ENCODE results near the gene MFSD12.
"Not testable (repeated sequence)": the region's sequence is repeated elsewhere in the genome, so short reads cannot be mapped to it uniquely, and the experiment has no call there.

Gene MFSD12

DNA sequence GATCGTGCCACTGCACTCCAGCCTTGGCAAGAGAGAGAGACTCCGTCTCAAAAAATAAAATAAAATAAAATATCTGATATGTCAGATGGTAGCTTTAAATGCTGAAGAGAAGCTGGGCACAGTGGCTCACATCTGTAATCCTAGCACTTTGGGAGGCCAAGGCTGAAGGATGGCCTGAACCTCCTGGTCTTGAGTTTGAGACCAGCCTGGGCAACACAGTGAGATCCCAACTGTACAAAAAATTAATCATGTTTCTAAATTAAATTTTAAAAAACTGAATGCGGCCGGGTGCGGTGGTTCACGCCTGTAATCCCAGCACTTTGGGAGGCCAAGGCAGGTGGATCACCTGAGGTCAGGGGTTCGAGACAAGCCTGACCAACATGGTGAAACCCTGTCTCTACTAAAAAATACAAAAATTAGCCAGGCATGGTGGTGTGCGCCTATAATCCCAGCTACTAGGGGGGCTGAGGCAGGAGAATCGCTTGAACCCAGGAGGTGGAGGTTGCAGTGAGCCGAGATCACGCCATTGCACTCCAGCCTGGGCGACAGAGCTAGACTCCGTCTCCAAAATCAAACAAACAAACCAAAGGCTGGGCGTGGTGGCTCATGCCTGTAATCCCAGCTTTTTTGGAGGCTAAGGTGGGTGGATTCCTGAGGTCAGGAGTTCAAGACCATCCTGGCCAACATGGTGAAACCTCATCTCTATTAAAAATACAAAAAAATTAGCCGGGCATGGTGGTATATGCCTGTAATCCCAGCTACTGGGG lies 26.8 kb upstream of the MFSD12 start:
- not testable (repeated sequence) for DNase-seq (ENCODE audit: low read depth in 2 of 2)

DNA sequence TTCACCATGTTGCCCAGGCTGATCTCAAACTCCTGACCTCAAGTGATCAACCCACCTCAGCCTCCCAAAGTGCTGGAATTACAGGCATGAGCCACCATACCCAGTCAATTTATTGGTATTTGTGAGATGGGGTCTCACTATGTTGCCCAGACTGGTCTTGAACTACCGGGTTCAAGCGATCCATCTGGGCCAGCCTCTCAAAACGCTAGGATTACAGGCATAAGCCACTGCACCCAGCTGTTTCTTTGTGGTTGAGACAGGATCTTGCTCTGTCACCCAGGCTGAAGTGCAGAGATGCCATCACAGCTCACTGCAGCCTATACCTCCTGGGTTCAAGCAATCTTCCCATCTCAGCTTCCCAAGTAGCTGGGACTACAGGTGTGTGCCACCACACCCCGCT lies 24.4 kb upstream of the MFSD12 start:
- DNase-seq (ENCODE audit: low read depth in 2 of 2) = not testable (repeated sequence)

DNA sequence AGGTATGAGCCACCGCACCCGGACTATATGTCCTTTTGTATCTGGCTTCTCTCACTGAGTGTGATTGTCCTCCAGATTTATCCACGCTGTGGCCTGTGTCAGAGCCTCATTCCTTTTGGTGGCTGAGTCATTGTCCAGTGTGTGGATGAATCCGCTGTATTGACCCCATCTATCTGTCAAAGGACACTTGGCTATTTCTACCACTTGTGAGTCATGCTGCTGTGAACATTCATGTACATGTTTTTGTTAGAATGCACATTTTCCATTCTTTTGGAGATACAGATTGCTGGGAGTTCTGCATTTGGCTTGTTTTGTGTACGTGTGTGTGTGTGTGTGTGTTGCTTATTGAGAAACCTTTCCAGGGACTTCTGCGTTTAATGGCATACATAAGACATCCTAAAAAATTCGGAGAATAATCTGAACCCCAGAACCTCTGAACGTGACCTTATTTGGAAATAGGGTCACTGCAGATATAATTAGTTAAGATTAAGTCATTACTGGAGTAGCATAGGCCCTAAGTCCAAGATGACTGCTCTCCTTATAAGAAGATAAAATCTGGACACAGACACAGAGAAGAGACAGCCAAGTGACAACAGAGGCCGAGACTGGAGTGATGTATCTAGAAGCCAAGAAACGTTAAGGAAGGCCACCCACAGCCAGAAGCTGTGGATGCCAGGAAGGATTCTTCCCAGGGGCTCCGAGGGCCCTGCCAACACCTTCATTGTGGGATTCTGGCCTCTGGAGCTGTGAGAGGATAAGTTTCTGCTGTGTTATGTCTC lies 23.0 kb upstream of the MFSD12 start:
- no peak for DNase-seq (ENCODE audit: low read depth in 2 of 2)

DNA sequence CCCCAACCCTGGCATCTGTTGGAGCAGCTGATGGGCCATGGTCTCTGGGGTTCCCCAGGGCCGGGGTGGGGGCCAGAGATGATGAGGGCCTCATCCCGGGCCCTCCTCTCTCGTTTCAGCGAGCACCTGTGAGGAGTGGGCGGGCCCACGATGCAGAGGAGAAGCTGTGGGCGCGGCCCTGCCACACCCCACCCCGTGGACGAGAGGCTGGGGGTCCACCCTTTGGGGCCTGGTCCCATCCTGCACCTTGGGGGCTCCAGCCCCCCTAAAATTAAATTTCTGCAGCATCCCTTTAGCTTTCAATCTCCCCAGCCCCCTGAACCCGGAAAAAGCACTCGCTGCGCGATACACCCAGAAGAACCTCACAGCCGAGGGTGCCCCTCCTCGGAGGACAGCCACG lies 21.0 kb upstream of the MFSD12 start:
- DNase-seq (ENCODE audit: low read depth in 2 of 2) = no peak

DNA sequence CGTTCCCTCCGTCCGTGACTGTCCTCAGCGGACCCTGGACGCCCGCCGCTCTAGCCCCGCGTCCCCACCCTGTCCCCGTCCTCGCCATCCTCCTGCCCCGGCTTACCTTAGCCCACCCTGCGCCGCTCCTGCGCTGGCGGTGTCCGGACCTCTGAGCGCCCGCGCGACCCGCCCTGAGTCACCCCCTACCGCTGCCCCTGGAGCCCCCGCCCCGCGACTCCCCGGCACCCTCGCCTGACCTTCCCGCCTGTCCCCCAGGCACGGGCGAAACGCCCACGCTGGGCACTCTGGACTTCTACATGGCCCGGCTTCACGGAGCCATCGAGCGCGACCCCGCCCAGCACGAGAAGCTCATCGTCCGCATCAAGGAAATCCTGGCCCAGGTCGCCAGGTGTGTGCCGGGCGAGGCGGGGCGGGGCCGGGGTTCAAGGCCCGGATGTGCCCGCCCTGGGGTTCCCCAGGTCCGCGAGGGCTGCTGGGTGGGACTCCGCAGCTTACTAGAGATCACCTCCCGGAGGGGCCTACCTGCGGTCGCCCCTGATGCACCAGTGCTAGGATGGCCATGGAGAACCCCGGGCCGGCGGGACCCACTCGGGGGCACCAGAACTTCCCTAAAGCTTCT lies 20.4 kb upstream of the MFSD12 start:
- no peak for DNase-seq (ENCODE audit: low read depth in 2 of 2)

DNA sequence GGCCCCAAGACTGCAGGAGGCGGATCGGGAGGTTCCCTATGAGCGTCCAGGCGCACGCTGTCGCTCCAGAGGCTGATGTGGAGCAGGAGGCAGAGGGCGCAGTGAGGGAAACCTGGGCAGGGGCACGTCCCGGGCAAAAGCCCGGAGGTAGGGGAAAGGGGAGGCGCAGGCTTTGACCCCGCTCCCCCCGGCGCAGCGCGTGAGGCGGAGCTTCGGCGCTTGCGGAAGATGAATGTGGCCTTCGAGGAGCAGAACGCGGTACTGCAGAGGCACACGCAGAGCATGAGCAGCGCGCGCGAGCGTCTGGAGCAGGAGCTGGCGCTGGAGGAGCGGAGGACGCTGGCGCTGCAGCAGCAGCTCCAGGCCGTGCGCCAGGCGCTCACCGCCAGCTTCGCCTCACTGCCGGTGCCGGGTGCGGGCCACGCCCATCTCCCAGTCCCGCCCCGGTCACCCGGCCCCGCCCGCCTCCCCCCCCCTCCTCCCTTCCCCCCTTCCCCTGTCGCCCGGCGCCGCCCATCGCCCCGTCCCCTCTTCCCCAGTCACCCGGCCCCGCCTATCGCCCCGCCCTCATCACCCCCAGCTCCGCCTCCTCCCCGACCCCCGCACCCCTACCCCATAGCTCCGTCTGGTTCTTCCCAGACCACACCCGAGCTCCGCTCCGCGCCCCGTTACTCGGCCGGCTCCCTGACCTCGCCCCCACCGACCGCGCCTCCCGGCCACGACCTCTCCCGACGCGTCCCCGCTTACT lies 19.5 kb upstream of the MFSD12 start:
- no peak for DNase-seq (ENCODE audit: low read depth in 2 of 2)

DNA sequence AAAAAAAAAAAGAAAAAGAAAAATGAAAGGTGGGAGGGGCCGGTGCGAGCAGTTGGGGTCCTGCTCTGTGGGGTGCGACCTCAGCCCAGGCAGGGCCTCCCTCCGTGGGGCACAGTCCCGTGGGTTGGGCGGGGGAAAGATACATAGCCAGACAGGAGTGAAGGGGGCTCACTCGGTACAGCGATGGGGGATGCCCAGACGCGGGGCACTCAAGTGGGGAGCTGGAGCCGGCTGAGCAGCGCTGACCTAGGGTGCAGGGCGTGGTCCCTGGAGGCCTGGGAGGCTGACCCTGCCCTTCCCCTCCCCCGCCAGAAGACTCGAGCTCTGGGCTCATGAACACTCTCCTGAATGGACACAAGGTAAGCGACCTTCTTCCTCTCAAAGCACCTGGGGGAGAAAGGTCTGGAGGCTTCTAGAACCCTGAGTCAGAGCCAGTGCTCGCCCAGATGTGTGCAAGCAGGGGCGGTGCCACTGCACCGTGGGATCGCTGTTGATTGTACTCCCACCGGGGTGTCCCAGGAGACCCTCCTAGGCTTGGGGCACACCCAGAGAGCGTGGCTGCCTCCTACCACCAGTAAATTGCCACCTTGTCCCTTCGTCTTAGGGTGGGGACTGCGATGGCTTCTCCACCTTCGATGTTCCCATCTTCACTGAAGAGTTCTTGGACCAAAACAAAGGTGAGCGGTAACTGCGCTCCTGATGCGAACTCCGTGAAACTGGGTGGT lies 18.7 kb upstream of the MFSD12 start:
- DNase-seq (ENCODE audit: low read depth in 2 of 2) = no peak

DNA sequence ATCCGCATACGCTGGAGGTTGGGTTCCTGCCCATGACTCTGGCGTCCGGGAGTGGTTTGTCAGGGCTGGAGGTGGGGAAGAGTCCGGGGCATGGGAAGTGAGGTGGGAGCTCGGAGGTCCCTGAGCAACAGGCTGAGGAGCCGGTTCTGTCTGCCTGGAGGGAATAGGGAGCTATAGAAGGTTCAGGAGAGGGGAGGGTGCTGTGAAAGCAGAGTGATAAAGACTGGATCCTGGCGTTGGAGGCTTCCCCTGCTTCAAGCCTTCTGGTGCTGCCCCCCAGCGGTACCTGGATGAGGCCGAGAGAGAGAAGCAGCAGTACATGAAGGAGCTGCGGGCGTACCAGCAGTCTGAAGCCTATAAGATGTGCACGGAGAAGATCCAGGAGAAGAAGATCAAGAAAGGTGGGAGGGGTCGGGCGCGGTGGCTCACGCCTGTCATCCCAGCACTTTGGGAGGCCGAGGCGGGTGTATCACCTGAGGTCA lies 17.9 kb upstream of the MFSD12 start:
- no peak for DNase-seq (ENCODE audit: low read depth in 2 of 2)

DNA sequence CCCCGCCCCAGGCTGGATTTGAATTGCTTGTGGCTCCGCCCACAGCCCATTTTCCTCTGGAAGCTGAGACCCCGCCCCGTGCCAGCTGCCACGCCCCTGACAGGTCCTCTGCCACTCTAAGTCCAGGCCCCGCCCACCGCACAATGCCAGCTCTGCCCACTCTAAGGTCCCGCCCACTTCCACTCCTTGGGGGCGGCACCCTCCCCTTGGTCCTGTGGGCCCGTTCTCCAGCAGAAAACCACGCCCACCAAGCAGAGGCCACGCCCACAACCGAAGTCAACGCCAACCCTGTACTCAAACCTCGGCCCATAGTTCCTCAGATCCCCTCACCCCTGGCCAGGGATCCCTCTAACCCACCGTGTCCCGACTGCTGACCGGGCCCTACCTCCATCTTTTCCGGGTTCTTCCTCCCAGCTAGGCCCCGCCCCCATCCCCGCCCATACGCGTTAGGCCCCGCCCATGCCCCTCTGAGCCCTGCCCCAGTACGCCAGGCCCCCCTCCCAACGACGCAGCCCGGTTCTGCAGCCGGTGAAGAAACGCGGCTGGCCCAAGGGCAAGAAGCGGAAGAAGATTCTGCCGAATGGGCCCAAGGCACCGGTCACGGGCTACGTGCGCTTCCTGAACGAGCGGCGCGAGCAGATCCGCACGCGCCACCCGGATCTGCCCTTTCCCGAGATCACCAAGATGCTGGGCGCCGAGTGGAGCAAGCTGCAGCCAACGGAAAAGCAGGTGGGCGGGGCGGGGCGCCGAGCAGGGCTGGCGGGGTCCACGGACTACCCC lies 16.7 kb upstream of the MFSD12 start:
- DNase-seq (ENCODE audit: low read depth in 2 of 2) = peak; percentile 88 to 97

DNA sequence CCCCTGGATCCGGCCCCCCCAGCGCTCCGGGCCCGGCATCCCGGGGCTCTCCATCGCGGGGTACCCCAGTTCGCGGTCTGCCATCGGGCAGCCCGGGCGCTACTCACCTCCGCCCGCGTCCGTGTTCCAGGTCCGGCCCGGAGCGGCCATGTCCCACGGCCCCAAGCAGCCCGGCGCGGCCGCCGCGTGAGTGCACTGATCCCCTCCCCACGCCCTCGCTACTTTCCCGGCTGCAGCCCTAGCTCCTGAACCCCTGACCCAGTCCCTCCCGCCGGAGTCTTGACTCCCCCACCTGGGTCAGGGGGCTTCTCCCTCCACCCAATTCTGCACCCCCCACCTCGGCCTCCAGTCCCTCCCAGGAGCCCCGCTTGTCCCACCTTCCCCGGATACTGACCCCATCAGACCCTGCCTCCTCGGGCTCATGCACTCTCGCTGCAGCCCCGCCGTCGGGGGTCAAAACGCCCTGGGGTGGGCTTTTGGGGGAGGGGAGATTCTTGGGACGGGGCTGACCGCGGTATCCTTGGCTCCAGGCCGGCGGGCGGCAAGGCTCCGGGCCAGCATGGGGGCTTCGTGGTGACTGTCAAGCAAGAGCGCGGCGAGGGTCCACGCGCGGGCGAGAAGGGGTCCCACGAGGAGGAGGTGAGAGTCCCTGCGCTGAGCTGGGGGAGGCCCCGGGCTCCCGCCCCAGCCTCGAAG lies 15.9 kb upstream of the MFSD12 start:
- DNase-seq (ENCODE audit: low read depth in 2 of 2) = no peak

DNA sequence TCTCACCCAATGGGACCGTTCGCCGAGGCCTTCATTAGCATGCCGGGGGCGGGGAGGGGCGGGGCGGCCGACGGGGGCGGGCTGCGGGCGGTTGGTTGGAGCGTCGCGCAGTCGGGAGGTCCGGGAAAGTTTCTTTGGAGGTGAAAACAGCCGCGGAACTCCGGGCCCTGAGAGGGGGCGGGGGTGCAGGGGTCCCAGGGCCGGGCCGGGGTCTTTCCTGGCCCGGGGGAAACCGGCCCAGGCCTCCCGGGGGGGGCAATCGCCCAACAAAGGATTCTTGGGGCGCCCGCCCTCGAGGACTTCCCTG lies 15.4 kb upstream of the MFSD12 start, which contains the start of gene HMG20B:
HMG20B (plus strand) TSS at position 90 of the 307 bp plus-strand sequence. CDS start 366 bp downstream, outside the sequence.
- no peak for DNase-seq (ENCODE audit: low read depth in 2 of 2)

DNA sequence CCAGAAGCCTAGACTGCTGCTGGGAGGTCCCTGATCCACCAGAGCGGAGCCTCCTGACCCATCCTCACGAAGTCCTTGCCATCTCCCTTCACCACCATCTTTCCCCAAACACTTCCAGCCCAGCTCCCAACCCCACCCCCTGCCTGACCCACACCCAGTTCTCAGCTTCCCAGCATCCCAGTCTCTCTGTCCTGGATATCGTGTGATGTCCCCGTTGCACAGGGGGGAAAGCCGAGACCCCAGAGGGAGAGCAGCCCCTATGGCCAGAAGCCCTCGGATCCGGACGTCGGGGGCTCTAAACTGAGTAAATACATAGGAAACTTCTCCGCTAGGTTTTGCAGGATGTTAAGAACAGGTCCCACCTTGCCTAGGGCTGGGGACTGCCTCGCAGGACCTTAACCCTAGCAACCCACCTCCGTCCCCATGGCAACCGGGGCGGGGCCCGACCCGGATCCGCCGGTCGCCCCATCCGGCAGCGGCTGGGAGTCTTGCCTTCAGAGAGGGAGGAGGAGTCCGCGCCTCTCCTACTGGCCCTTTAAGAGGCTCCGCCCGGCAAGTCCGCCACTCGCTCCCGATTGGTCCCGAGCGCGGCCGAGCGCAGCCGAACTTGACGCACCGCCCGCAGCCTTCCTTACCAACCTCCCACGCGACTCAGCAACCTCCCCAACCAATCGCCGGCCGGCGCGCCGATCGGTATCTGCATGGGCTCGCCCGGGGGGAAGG lies 14.9 kb upstream of the MFSD12 start:
- DNase-seq (ENCODE audit: low read depth in 2 of 2) = peak; percentile 99

DNA sequence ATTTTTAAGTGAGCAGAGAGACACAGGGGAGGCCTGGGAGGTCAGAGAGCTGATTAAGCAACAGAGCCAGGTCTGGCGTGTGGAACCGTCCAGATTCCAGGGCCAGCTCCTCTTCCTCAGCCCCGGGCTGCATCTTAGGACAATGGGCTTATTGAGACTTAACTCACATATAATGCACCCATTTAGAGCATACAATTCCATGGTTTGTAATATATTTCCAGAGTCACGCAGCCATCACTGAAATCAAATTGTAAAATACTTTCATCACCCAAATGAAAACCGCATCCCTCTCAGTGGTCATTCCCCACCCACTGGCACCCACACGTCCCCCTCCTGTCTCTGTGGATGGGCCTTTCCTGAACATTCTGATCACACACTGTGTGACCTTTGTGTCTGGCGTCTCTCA lies 13.2 kb upstream of the MFSD12 start:
- DNase-seq (ENCODE audit: low read depth in 2 of 2) = no peak

DNA sequence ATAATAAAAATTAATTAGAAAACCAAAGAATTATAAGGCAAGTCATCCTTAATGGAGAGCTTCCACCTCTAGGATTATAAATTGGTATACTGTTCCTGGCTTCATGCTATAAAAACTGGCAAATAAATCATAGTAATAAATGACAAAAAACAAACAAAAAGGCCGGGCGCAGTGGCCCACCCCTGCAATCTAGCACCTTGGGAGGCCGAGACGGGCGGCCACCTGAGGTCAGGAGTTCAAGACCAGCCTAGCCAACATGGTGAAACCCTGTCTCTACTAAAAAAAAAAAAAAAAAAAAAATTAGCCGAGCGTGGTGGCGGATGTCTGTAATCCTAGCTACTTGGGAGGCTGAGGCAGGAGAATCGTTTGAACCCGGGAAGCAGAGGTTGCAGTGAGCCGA lies 12.7 kb upstream of the MFSD12 start:
- not testable (repeated sequence) for DNase-seq (ENCODE audit: low read depth in 2 of 2)

DNA sequence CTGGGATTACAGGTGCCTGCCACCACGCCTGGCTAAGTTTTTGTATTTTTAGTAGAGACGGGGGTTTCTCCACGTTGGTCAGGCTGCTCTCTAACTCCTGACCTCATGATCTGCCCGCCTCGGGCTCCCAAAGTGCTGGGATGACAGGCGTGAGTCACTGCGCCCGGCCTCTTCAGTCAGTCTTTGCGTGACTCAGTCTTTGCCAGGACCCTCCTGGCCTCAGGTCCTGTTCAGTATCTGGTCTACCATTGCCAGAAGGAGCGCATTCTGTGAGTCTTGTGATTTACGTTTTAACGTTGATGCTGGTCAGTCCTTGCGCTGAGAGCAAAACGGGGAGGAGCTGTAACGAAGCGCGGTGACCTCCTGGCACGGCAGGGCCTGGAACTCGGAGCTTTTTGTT lies 7.8 kb upstream of the MFSD12 start:
- no peak for DNase-seq (ENCODE audit: low read depth in 2 of 2)

DNA sequence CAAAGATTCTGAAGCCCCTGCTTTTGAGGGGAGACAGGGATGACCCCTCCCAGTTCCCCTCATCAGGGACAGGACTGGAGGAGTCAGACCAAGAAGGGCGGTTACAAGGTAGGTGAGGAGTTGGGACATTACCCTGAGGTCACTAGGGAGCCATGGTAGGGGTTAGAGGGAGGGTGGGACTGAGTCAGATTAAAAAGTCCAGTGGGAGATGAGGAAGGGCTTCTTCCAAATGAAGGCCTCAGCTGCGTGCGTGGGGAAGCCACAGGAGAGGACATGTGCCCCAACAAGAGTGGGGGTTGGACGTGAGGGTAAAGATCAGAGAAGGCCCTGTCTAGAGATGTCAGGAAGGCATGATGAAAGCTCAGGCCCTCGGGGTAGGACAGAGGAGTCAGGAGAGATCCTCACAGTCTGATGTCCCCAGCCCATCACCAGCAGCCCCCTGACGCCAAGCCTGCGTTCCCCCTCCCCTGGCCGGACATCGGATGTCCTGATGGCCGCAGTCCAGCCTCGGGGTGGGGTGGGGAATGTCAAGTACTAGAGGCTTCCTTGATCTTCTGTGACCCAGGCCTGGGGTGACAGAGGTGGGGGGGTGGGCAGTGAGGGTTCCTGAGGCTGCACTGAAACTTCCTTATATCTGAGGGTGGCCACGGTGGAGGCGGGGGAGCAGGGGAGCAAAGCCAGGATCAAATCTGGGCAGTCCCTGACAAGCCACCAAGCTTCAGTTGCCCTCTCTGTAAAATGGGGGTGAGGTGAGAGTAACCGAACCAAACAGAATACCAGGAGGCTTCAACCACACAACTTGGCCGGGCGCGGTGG lies 6.5 kb upstream of the MFSD12 start:
- DNase-seq (ENCODE audit: low read depth in 2 of 2) = no peak

DNA sequence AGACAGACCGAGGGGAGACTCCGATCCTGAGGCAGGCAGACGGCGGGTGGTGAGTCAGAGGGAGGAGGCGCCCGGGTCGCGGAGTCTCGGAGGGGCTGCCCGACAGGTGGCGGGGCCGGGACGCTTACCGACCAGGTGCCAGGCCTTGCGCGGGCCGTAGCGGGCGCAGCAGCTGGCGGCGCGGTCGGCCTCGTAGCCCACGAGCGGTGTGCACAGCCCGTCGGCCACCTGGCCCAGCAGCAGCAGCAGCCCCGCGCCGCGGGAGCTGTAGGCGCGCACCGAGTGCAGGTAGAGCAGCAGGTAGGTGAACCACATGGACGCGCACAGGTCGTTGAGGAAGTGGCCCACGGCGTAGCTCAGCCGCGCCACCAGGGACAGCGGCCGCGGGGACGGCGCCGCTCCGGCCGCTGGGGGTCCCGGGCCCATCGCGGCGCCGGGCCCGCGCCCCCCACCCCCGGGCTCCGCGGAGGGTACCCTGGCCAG lies 367 bp downstream of the MFSD12 start:
- peak; percentile 55 to 57 for DNase-seq (ENCODE audit: low read depth in 2 of 2)

DNA sequence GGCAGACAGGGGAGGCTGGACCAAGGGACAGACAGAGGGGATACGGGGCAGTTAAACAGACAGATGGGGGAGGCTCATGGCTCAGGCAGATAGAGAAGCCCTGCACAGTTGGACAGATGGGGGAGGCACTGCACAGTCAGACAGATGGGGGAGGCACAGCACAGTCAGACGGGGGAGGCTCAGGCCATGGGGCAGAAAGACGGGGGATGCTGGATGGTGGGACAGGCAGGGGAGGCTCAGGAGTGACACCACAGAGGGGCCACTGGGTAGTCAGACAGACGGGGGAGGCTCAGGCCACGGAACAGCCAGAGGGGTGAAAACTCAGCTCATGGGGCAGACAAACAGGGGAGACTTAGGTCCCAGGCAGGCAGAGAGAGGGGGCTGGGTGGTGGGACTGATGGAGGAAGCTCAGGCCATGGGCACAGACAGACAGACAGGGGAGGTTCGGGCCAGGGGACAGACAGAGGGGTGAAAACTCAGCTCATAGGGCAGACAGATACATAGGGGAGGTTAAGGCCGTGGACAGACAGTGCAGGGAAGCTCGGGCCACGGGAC lies 886 bp downstream of the MFSD12 start:
- DNase-seq (ENCODE audit: low read depth in 2 of 2) = no peak
